Retinal pigment epithelial cell (primary cell): ENCODE measurements around the gene TCF3.

Source experiments
- DNase-seq: peaks from one replicate; pipeline ENCODE4 v3.0.0-alpha.2; 2010; ENCODE audit warnings: low read depth
- H3K4me3 ChIP-seq: 2 replicates; pipeline ENCODE4 v1.5.1; 2011; ENCODE audit warnings: mild to moderate bottlenecking, low read length, control low read depth, moderate library complexity
- TF ChIP-seq, protein P1 (sequence below): conservative IDR thresholded peaks from 2 replicates; pipeline ENCODE4 v1.5.1; 2011; ENCODE audit warnings: low read depth, low read length, control low read depth, inconsistent platforms

The TCF3 gene

DNA sequence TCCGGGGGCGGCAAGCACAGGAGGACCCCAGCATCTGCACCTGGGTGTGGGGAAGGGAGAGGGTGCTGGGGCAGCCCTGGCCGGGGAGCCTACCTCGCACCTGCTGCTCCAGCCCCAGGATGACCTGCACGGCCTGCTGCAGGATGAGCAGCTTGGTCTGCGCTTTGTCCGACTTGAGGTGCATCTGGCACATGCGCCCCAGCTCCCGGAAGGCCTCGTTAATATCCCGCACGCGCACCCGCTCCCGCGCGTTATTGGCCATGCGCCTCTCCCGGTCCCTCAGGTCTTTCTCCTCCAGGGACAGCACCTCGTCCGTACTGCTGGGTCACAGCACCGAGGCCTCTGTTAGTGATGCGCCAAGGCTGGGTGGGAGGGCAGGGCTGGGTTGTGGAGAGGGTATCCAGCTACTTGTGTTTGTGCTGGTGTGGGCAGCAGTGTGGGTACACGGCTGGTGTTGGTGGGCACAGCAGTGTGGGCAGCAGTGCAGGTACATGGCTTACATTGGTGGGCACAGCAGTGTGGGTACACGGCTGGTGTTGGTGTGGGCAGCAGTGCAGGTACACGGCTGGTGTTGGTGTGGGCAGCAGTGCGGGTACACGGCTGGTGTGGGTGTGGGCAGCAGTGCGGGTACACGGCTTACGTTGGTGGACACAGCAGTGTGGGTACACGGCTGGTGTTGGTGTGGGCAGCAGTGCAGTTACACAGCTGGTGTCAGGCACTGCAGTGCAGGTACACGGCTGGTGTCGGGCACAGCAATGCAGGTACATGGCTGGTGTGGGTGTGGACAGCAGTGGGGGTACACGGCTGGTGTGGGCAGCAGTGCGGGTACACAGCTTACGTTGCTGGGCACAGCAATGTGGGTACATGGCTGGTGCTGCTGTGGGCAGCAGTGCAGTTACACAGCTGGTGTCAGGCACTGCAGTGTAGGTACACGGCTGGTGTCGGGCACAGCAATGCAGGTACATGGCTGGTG, 40.0 kb downstream of the TCF3 start:
- H3K4me3 ChIP-seq, result no peak overlapping the region
- TF ChIP-seq, protein P1, sequence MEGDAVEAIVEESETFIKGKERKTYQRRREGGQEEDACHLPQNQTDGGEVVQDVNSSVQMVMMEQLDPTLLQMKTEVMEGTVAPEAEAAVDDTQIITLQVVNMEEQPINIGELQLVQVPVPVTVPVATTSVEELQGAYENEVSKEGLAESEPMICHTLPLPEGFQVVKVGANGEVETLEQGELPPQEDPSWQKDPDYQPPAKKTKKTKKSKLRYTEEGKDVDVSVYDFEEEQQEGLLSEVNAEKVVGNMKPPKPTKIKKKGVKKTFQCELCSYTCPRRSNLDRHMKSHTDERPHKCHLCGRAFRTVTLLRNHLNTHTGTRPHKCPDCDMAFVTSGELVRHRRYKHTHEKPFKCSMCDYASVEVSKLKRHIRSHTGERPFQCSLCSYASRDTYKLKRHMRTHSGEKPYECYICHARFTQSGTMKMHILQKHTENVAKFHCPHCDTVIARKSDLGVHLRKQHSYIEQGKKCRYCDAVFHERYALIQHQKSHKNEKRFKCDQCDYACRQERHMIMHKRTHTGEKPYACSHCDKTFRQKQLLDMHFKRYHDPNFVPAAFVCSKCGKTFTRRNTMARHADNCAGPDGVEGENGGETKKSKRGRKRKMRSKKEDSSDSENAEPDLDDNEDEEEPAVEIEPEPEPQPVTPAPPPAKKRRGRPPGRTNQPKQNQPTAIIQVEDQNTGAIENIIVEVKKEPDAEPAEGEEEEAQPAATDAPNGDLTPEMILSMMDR, result no peak
- DNase-seq, result no peak

DNA sequence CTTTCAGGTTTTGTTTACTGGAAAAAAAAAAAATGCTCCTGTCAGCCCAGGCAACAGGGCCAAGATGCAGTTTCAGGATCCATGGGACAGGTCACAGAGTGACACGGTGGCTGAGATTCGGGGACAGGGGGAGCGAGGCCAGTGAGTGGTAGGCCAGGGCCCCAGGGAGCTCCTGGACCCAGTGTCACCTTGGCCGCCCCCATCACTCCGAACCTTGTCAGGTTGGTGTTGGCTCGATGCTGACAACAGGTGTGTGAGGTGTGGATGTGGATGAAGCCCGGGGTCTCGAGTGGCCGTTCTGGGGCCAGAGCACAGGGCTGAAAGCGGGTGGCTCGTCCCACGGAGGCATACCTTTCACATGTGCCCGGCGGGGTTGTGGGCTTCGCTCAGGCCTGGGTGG, 41.1 kb downstream of the TCF3 start:
- no peak overlapping the region for H3K4me3 ChIP-seq
- TF ChIP-seq, protein P1, result no peak
- DNase-seq, result no peak

DNA sequence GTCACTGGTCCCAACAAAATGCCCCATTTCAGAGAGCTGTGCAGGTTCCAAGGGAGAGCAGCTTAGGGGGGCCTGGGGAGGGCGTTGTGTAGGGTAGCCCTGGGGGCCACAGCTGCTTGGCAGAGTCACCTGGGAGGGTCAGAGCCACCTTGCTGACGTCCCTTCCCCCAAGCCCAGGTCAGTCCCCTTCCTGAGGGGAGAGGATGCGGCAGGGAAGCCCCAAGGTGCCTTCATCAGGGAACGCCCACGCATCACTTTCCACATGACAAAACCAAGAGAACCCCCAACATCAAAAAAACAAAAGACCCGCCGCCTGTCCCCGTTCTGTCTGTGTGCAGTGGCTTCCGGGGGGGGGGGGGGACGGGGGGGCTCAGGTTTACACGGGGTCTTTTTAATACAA, 41.8 kb downstream of the TCF3 start:
- TF ChIP-seq, protein P1, result no peak
- DNase-seq, result no peak
- H3K4me3 ChIP-seq, result no peak overlapping the region

DNA sequence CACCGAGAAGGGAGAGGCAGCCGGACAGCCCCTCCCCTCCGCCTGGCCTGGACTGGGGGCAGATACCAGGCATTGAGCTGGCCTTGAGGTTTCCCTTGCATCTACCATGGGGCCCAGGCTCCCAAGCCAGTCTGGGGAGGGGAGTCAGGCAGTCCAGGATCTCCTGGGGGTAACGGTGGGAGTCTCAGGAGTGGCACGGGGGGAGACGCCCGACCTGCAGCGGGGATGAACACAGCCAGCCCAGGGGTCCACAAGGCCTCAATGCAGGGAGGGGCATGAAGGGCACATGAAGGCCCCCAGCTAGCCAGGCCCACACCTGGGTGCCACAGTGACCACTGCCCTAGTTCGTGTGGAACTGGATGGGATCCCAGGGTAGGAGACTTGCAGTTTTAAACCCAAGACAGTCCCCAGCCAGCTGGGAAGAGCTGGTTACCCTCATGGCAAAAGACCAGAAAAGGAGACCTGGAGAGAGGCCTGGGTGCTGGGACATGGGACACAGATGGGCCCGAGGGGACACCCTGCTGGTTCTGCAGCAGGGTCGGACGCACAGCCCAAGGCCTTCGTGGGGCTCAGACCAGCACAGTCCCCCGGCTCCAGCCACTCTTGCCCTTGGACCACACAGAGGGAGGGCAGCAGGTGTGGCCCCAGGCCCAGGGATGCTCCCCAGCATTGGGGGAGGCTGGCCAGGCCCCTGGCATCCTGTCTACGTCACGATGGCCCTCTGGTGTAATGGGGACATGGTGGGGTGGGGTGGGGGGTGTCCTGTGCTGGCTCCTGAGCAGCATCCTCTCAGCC, 42.5 kb downstream of the TCF3 start:
- no peak for DNase-seq
- H3K4me3 ChIP-seq, result no peak overlapping the region
- TF ChIP-seq, protein P1, result no peak

DNA sequence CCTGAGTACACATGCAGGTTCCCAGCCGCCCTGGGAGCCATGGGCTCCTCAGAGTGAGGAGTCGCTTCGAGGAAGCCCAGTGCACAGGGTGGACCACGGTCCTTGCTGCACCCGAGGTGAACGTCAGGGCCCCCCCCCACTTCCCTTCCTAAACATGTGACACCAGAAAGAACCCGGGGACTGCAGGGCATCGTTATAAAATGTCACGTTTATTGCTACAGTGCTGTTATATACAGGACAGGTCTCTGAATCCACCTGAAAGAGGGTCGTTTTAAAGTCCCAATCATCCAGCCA, 43.4 kb downstream of the TCF3 start:
- no peak overlapping the region for H3K4me3 ChIP-seq
- TF ChIP-seq, protein P1, result no peak
- no peak for DNase-seq

DNA sequence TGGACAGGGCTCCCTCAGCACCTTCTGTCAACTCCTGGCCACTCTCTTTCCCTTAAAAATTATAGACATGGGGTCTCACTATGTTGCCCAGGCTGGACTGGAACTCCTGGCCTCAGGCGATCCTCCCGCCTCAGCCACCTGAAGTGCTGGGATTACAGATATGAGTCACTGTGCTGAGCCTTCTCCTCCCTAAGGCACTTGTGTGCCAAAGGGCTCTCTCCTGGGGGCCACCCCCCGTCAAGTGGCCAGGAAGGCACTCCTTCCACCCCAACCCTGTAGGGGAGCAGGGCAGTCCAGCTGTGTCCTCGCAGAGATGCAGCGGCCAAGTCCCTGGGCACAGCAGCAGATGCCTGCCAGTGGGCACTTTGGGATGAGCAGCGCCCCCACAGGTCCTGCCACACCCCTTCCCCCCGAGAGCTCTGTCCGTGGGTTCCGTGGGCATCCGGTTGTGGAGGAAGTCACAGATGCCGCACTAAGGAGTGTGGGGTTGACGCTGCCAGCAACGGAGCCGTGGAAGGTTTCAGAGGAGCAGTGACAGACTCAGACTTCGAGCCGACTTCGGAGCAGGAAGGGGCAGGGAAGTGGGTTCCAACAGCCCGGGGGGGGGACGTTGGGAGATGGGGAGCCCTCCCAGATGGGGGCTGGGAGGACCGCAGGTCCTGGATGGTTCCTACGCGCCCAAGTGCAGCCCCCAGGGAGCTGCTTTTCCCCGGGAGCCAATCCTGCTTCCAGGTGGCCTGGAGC, 43.9 kb downstream of the TCF3 start:
- TF ChIP-seq, protein P1, result no peak
- H3K4me3 ChIP-seq, result no peak overlapping the region
- no peak for DNase-seq
